ENCODE data around the gene SEPTIN5.
A peak's percentile ranks its signal among the peaks of the same experiment; 100 is the strongest.

SEPTIN5 gene

GRCh38 chr22:19723232-19723982, 9.1 kb downstream of the SEPTIN5 start, which contains the start of gene GP1BB:
GP1BB (plus strand) TSS chr22:19723539; CDS start chr22:19723570, 31 bp downstream.
- TF ChIP-seq CTCF (IDR thresholded peaks at IDR 0.05): no peak

- TF ChIP-seq CTCF (IDR thresholded peaks at IDR 0.05): peak; percentile 44
Measured at GRCh38 chr22:19723983-19724827, 9.9 kb downstream of the SEPTIN5 start.

- TF ChIP-seq CTCF (IDR thresholded peaks at IDR 0.05): no peak
Measured at GRCh38 chr22:19724927-19725661, 10.8 kb downstream of the SEPTIN5 start.

- no peak for TF ChIP-seq CTCF (IDR thresholded peaks at IDR 0.05)
Measured at GRCh38 chr22:19727310-19728150, 13.2 kb downstream of the SEPTIN5 start.

GRCh38 chr22:19728271-19728670, 14.0 kb downstream of the SEPTIN5 start:
- TF ChIP-seq CTCF (IDR thresholded peaks at IDR 0.05): no peak

GRCh38 chr22:19728836-19729235, 14.5 kb downstream of the SEPTIN5 start:
- TF ChIP-seq CTCF (IDR thresholded peaks at IDR 0.05): no peak

Data from LNCAP (cell line).